ENCODE measurements around the gene CCL13. TPM values are rescaled to one million over a fixed set of nuclear protein-coding genes. Genes with fewer than 3 reads are reported as not detected.

Gene CCL13
- total and polyA plus RNA-seq, 2 of the 8 experiments (the other 6 are each of a cell fraction or from before 2014, with no cell fraction given), result not detected

DNA sequence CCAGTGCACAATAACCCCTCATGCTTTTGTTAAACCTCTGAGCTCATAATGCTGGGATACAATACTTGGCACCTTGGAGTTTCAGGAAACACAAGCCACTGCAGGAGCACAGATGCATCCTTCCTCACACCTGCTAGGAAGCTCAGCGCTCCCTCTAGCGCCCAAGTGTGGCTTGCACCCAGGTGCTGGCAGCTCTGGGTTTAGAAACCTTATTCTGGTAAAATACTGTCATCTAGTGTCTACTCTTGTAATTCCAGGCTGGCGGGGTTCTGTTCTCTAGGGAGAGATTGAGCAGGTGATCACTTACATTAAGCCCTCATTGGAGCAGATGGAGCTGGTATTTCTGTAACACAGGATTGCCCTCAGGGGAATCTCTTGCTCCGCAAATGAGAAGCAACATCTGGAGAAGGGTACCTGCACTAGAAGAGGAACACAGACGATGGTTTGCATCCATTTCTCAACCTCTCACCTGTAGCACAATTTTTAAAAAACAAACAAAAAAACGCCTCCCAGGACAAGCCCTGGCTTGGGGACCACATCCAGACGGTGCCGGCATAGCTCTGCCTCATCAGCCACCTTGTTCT, 5.3 kb downstream of the CCL13 start:
- Histone ChIP-seq H3K79me2 (ENCODE audit: control insufficient read depth in 1 of 2, insufficient read depth in 2 of 2, low read length in 2 of 2) (no peaks in the 10 kb centered on the region), H3K14ac (ENCODE audit: insufficient read length) (no peak overlapping the region)
- peak; percentile 95 for FAIRE-seq
- TF ChIP-seq YY1 (IDR thresholded peaks at IDR 0.05; ENCODE audit: low read depth, low read length) (peak; percentile 38; the same call in 1 of the 2 replicates), RAD21 (IDR thresholded peaks at IDR 0.05 in 1 of 2, conservative IDR thresholded peaks at IDR 0.05 in 1 of 2; ENCODE audit: low read depth in 2 of 2, low read length in 2 of 2) (peak; percentile 100), POLR2A (IDR thresholded peaks at IDR 0.05; ENCODE audit: control extremely low read depth in 1 of 2, low read depth in 2 of 2, low read length in 2 of 2) (no peak), SIRT6 (IDR thresholded peaks at IDR 0.05; ENCODE audit: low read length) (no peak), TAF7 (optimal IDR thresholded peaks at IDR 0.05; ENCODE audit: borderline replicate concordance, low read depth, low read length) (peak; percentile 75), ASH2L (IDR thresholded peaks at IDR 0.05; ENCODE audit: low read length) (no peak), TEAD4 (IDR thresholded peaks at IDR 0.05; ENCODE audit: low read depth, low read length) (0 out of 2 replicates have a peak, but pooled peaks have one; percentile 20), SIN3A (conservative IDR thresholded peaks at IDR 0.05 in 1 of 2, IDR thresholded peaks at IDR 0.05 in 1 of 2; ENCODE audit: low read depth in 1 of 2, low read length in 2 of 2) (no peak), TCF12 (IDR thresholded peaks at IDR 0.05; ENCODE audit: low read depth, low read length) (peak; percentile 72; the same call in 1 of the 2 replicates), SP1 (IDR thresholded peaks at IDR 0.05; ENCODE audit: low read depth, low read length) (no peak)
- TF ChIP-seq, protein P1, sequence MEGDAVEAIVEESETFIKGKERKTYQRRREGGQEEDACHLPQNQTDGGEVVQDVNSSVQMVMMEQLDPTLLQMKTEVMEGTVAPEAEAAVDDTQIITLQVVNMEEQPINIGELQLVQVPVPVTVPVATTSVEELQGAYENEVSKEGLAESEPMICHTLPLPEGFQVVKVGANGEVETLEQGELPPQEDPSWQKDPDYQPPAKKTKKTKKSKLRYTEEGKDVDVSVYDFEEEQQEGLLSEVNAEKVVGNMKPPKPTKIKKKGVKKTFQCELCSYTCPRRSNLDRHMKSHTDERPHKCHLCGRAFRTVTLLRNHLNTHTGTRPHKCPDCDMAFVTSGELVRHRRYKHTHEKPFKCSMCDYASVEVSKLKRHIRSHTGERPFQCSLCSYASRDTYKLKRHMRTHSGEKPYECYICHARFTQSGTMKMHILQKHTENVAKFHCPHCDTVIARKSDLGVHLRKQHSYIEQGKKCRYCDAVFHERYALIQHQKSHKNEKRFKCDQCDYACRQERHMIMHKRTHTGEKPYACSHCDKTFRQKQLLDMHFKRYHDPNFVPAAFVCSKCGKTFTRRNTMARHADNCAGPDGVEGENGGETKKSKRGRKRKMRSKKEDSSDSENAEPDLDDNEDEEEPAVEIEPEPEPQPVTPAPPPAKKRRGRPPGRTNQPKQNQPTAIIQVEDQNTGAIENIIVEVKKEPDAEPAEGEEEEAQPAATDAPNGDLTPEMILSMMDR (IDR thresholded peaks at IDR 0.05; ENCODE audit: control extremely low read depth in 1 of 3, insufficient read depth in 1 of 3, low read depth in 1 of 3, low read length in 3 of 3), result peak; percentile 97 to 100 (median 100)

More for the DNA sequence above, 5.3 kb downstream of the CCL13 start:
- Histone ChIP-seq H3K9me3 (ENCODE audit: insufficient read depth in 2 of 2, low read depth in 1 of 2, low read length in 1 of 2) (no peaks in the 10 kb centered on the region), H3K9ac (replicated peaks in 1 of 4; ENCODE audit: extremely low read depth in 1 of 4, low read depth in 3 of 4, low read length in 3 of 4) (no peak overlapping the region), H4K8ac (ENCODE audit: extremely low read depth, insufficient read depth, low read length) (no peak overlapping the region), H2BK20ac (ENCODE audit: low read length) (no peak overlapping the region), H3K27me3 (replicated peaks in 1 of 4; ENCODE audit: control insufficient read depth in 3 of 4, extremely low read depth in 1 of 4, insufficient read depth in 3 of 4, low read length in 3 of 4) (no peaks in the 10 kb centered on the region), H3K23me2 (ENCODE audit: low read depth, low read length) (no peaks in the 10 kb centered on the region; the same call in 1 of the 2 replicates), H3K79me1 (ENCODE audit: low read depth, low read length) (no peaks in the 10 kb centered on the region), H2BK120ac (replicated peaks; ENCODE audit: low read depth, low read length) (no peak overlapping the region), H3K4ac (replicated peaks; ENCODE audit: insufficient read length, low read depth, low read length) (no peak overlapping the region), H3K4me3 (ENCODE audit: extremely low read depth in 1 of 4, insufficient read depth in 2 of 4, low read depth in 3 of 4, low read length in 4 of 4) (no peak overlapping the region), H4K5ac (ENCODE audit: insufficient read length, low read depth, low read length) (no peak overlapping the region), H2AFZ (ENCODE audit: low read length) (0 out of 2 replicates have a peak overlapping the region, but pooled peaks have one; percentile 26), H3K56ac (replicated peaks; ENCODE audit: insufficient read length, low read depth, low read length) (no peak overlapping the region), H3K27ac (ENCODE audit: low read depth, low read length) (no peak overlapping the region), H3K36me3 (ENCODE audit: control insufficient read depth in 2 of 4, insufficient read depth in 4 of 4, low read length in 3 of 4) (no peaks in the 10 kb centered on the region), H3K18ac (ENCODE audit: extremely low read depth, low read length) (no peak overlapping the region), H2BK15ac (ENCODE audit: low read length) (no peak overlapping the region), H2AK5ac (ENCODE audit: low read depth, low read length) (no peak overlapping the region), H4K20me1 (replicated peaks in 1 of 2; ENCODE audit: control insufficient read depth in 1 of 2, insufficient read depth in 2 of 2, low read length in 2 of 2) (no peaks in the 10 kb centered on the region), H2BK12ac (ENCODE audit: low read depth, low read length) (no peak overlapping the region), H3K4me1 (replicated peaks in 1 of 4; ENCODE audit: control insufficient read depth in 3 of 4, insufficient read depth in 4 of 4, low read length in 3 of 4) (no peaks in the 10 kb centered on the region), H3K4me2 (ENCODE audit: insufficient read depth in 1 of 2, low read depth in 2 of 2, low read length in 2 of 2) (no peak overlapping the region), H4K91ac (replicated peaks; ENCODE audit: insufficient read length, low read length) (no peak overlapping the region), H3K23ac (ENCODE audit: insufficient read length) (no peak overlapping the region), H2BK5ac (ENCODE audit: low read depth, low read length) (no peak overlapping the region)
- DNase-seq (ENCODE audit: low read depth in 1 of 2, low spot score in 2 of 2), result peak; percentile 85 to 95
- 40% methylated on average over 8 of the region's 8 CpGs; no CpG with 5 or more reads in 1 of the 2 experiments for whole genome bisulfite sequencing, 2 experiments (ENCODE audit: extremely low coverage in 1 of 2, insufficient coverage in 1 of 2, insufficient read length in 1 of 2, insufficient replicate concordance in 2 of 2, low coverage in 1 of 2, low lambda C conversion rate in 2 of 2, missing lambda C conversion rate in 1 of 2)
- POLR2A ChIA-PET (ENCODE audit: partially characterized antibody), result interaction anchor here (1.6 kb wide), 1 partner anchor 161 kb away, joined by 5 read pairs; no protein-coding TSS in a partner anchor
- CTCF ChIA-PET (ENCODE audit: partially characterized antibody), result interaction anchor here (0.6 to 15.7 kb wide), 90 partner anchors 8 to 1166 kb away, joined by 3 to 442 read pairs (median 6); partner anchors contain the start of genes CCL11, CCL2, CCL7 and CCL8
